ENCODE measurements around the gene RALGPS1. TPM values are rescaled to one million over a fixed set of nuclear protein-coding genes. Genes with fewer than 3 reads are reported as not detected.

Gene RALGPS1
- total RNA-seq, 2 experiments from 2014 or later, result 14.1 to 14.4 TPM

GRCh38 chr9:127224178-127224882, 309.7 kb downstream of the RALGPS1 start:
- no TSS peak for BruUV-seq (replicated peaks)
- Histone ChIP-seq H3K27ac (ENCODE audit: low read depth, low read length, poor library complexity, severe bottlenecking) (peak overlapping the region; percentile 57), H3K4me2 (ENCODE audit: low read length) (peak overlapping the region; percentile 91), H3K79me2 (ENCODE audit: insufficient read depth, low read depth, low read length) (no peaks in the 10 kb centered on the region), H2AFZ (ENCODE audit: low read length) (peak overlapping the region; percentile 47; the same call in 1 of the 2 replicates), H3K9me2 (ENCODE audit: insufficient read depth, low read length) (no peaks in the 10 kb centered on the region), H3K4me1 (ENCODE audit: insufficient read depth, low read length, poor library complexity, severe bottlenecking) (peaks cover 46% of the 10 kb centered on the region), H4K20me1 (ENCODE audit: insufficient read depth, low read length) (no peaks in the 10 kb centered on the region), H3K36me3 (ENCODE audit: insufficient read depth, low read length) (no peaks in the 10 kb centered on the region), H3K4me3 (ENCODE audit: low read depth, low read length, poor library complexity, severe bottlenecking) (peak overlapping the region; percentile 75), H3K9me3 (ENCODE audit: low read length) (no peaks in the 10 kb centered on the region)
- TF ChIP-seq CTCF (conservative IDR thresholded peaks at IDR 0.05; ENCODE audit: low read length) (no peak), EZH2phosphoT487 (IDR thresholded peaks at IDR 0.05; ENCODE audit: borderline replicate concordance, low read depth, low read length) (no peak)
- intact Hi-C loops (cut with micrococcal nuclease; ENCODE audit: unreplicated experiment), result loop anchor here (2.0 kb wide), 2 partner anchors 172 to 224 kb away; partner anchors contain the start of gene SLC2A8
- peak; percentile 96 for DNase-seq (ENCODE audit: low spot score)
- ChIA-PET POLR2A (interaction anchor here (0.6 to 1.8 kb wide), 7 partner anchors 10 to 310 kb away, joined by 3 to 10 read pairs (median 4); partner anchors contain the start of genes LRSAM1, RALGPS1 and RPL12), CTCF (ENCODE audit: unreplicated experiment) (interaction anchor here (0.6 kb wide), 1 partner anchor 15 kb away, joined by 5 read pairs; no protein-coding TSS in a partner anchor)

GRCh38 chr9:127224883-127225739, 310.5 kb downstream of the RALGPS1 start:
- ChIA-PET CTCF (ENCODE audit: unreplicated experiment) (interaction anchor here (0.5 to 0.7 kb wide), 3 partner anchors 16 to 1381 kb away, joined by 4 to 7 read pairs (median 5); no protein-coding TSS in a partner anchor), POLR2A (interaction anchor here (0.6 to 1.8 kb wide), 7 partner anchors 10 to 311 kb away, joined by 3 to 10 read pairs (median 4); partner anchors contain the start of genes LRSAM1, RALGPS1 and RPL12)
- peak overlapping the region; percentile 93 for H3K4me2 ChIP-seq (ENCODE audit: low read length)
- no peaks in the 10 kb centered on the region for H3K79me2 ChIP-seq (ENCODE audit: insufficient read depth, low read depth, low read length)
- H3K36me3 ChIP-seq (ENCODE audit: insufficient read depth, low read length), result no peaks in the 10 kb centered on the region
- H3K27ac ChIP-seq (ENCODE audit: low read depth, low read length, poor library complexity, severe bottlenecking), result peak overlapping the region; percentile 57
- H4K20me1 ChIP-seq (ENCODE audit: insufficient read depth, low read length), result no peaks in the 10 kb centered on the region
- no peaks in the 10 kb centered on the region for H3K9me3 ChIP-seq (ENCODE audit: low read length)
- H3K9me2 ChIP-seq (ENCODE audit: insufficient read depth, low read length), result no peaks in the 10 kb centered on the region
- intact Hi-C loops (cut with micrococcal nuclease; ENCODE audit: unreplicated experiment), result loop anchor here (2.0 kb wide), 2 partner anchors 172 to 224 kb away; partner anchors contain the start of gene SLC2A8
- H3K4me1 ChIP-seq (ENCODE audit: insufficient read depth, low read length, poor library complexity, severe bottlenecking), result peaks cover 46% of the 10 kb centered on the region
- DNase-seq (ENCODE audit: low spot score), result peak; percentile 94
- peak overlapping the region; percentile 87 for H2AFZ ChIP-seq (ENCODE audit: low read length)
- H3K4me3 ChIP-seq (ENCODE audit: low read depth, low read length, poor library complexity, severe bottlenecking), result peak overlapping the region; percentile 80
- no TSS peak for BruUV-seq (replicated peaks)
- no peak for TF ChIP-seq EZH2phosphoT487 (IDR thresholded peaks at IDR 0.05; ENCODE audit: borderline replicate concordance, low read depth, low read length)

All from OCI-LY7 (cell line).